ENCODE results near the gene OR51E2.

OR51E2 gene

DNA sequence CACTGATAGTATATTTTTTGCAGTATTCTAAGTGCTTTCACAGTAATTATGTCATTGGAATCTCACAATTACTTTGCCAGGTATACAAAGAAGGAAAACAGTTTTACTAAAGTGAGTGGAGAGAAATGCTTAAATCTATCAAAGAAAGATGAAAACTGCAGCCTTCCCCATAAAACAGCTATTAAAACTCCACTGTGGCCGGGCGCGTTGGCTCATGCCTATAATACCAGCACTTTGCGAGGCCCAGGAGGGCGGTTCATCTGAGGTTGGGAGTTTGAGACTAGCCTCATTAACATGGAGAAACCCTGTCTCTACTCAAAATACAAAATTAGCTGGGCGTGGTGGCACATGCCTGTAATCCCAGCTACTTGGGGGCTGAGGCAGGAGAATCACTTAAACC lies 34.8 kb downstream of the OR51E2 start:
- no peak for DNase-seq

DNA sequence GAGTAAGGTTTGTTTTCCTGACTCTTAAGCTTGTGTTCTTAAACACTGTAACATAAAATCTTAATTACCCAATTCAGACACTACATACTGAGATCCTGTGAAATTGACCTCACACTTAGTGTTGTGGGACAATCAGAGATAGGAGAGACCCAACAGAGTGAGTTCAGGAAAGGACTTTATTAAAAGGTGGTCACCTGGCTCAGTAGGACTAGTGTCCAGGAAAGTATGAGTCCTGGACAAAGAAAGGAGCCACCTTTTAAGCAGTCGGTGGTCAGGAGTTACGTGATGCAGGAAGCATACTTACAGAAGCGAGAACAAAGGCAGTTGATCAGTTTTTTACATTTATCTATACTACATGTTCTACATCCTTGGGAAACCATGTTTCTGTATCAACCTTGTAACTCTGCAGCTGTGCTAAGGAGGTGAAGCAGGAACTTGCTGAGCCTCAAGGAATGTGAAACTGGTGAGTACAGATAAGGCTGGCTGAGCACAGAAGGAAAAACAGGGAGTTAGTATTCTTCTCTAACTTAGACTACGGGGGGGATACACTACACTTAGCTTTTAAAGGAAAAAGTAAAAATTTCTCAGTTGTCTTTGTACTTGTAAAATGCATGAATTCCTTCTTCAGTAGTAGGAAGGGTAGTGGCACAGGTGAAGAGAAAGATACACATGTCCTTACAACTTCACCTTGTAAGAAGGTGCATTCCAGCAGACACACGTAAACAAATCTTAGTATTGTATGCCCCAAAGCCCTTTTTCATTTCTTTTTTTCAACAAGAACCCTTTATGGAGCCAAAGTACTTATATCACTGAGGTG lies 38.8 kb downstream of the OR51E2 start:
- no peak for DNase-seq

DNA sequence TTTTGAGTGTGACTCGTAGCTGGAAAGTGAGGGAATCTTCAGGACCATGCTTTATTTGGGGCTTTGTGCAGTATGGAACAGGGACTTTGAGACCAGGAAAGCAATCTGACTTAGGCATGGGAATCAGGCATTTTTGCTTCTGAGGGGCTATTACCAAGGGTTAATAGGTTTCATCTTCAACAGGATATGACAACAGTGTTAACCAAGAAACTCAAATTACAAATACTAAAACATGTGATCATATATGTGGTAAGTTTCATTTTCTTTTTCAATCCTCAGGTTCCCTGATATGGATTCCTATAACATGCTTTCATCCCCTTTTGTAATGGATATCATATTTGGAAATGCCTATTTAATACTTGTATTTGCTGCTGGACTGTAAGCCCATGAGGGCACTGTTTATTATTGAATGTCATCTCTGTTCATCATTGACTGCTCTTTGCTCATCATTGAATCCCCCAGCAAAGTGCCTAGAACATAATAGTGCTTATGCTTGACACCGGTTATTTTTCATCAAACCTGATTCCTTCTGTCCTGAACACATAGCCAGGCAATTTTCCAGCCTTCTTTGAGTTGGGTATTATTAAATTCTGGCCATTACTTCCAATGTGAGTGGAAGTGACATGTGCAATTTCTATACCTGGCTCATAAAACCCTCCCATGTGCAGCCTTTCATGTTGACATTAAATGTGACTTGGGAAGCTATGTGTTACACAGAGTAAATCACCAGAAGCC lies 42.9 kb downstream of the OR51E2 start:
- DNase-seq = no peak

DNA sequence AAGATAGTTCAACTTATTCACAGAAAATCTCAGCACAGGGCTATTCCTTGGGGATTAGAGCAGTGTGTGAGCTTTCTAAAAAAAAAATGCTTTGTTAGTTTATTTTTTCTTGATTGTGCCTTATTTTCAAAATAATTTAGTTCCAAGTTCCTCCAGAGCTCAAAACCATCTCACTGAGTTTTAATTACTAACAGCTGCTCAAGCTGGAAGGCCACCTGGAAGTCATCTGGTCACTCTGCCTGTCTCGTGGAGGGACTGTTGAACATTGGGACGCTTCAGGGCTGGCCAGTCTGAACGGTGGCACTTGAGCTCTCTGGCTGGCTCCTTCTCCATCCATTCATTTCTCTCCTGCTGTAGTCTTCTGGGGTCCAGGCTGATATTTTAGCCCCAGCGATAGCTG lies 49.9 kb downstream of the OR51E2 start:
- DNase-seq = no peak

DNA sequence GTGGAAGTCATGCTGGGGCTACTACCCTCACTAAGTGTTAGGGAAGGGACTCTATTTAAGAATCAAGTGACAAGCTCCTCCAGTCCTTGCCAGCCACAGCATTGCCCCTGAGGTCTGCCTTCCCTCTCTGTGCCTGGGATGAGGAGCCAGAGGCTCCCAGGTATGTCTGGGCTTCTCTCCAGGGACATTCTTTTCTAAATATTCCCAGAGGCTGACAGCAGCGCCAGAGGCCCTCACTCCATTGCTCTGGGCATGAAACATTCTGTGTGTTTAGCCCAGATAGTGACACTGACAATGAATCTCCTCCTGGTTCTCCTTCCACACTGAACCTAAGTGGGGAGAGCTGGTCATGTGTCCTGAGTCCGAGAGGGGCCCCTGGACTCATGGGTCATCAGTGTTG lies 51.7 kb downstream of the OR51E2 start:
- DNase-seq = no peak

DNA sequence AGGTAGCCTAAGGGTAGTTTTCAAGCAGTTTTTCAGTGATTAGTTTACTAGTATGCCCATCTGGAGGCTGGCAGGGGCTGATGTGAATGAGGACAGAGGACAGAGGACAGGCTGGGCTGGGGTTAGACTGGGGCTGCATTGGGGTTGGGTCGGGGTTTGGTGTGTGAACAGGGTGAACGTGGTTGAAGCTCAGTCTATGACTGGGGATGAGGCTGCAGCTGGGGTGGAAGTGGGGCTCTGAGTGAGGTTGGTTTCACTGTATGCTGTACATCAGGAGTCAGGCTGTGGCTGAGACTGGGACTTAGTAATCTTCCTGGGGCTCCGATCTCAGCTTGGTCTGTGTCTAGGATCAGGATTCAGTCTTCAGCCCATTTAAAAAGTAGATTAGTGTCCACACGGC lies 53.4 kb downstream of the OR51E2 start:
- no peak for DNase-seq

DNA sequence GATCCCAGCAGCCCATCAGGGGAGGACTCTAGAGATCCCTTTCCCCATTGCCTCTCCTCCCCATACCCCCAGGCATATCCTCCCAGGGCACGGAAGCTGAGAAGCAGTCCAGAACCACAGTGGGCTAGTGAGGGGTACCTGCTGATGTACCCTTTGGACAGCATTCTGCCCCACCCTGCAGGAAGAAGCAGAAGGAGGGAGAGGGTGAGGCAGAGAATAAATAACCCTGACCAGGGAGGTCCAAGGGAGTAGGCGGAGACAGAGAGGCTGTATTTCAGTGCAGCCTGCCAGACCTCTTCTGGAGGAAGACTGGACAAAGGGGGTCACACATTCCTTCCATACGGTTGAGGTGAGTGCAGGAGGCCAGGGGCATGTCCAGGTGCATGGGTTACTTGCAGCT lies 54.0 kb downstream of the OR51E2 start, which contains the start of gene OR51E1:
Gene OR51E1, plus strand, starts transcription at position 301 of the 400 bp plus-strand sequence. CDS start 8,545 bp downstream, outside the sequence.
- DNase-seq = no peak

DNA sequence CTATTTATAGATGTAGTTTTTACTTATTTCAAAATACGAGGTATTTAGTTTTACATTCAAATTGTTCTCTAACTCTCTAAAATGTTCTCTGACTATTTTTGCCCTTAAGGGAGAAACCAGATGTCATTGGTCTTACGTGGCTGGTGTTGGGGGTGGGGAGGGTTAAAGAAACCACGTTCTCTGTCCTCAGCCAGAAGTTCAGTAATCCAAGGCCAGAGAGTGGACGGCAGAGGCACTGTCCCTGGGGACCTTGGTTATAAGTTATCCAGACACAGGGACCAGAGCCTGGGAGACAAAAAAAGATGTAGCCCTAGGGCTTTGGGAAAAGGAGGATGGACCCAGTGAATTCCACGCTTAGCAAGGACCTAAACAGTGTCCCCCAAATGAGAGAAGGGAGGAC lies 54.6 kb downstream of the OR51E2 start:
- DNase-seq = no peak

DNA sequence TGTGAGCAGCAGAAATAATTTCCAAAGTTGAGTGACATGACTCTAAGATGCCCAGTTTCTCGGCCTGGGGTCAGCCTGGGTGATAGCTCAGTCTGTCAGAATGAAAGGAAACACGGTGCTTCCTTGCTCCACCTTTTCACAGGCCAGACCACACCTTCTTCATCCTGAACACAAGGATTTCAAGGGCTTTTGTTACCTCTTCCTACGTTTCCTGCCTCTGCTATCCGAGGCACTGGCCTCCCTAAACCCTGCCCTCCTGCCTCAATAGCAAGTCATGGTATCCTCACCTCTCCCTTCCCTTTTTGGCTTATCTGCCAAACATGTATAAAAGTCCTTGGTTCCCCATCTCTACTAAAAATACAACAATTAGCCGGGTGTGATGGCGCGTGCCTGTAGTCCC lies 55.6 kb downstream of the OR51E2 start:
- no peak for DNase-seq

DNA sequence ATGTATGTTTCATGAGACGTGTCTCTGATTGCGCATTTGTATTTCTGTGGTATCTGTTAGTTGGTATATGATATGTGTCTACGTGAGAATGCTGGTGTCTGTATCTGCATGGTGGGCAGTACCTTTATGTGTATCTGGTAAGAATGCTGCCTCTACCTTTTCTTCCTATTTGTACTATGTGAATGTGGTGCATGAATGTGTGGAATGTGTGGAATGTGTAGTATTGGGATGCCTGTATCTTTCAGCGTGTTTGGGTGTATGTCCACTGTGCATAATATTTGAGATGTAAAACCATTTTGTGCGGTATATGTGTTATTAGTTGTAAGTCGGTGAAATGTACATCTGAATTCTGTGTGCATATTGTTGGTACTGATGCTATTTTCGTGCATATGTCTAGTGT lies 56.2 kb downstream of the OR51E2 start:
- no peak for DNase-seq

DNA sequence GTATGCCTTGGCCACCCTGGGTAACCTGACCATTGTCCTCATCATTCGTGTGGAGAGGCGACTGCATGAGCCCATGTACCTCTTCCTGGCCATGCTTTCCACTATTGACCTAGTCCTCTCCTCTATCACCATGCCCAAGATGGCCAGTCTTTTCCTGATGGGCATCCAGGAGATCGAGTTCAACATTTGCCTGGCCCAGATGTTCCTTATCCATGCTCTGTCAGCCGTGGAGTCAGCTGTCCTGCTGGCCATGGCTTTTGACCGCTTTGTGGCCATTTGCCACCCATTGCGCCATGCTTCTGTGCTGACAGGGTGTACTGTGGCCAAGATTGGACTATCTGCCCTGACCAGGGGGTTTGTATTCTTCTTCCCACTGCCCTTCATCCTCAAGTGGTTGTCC lies 57.7 kb downstream of the OR51E2 start:
- no peak for DNase-seq

DNA sequence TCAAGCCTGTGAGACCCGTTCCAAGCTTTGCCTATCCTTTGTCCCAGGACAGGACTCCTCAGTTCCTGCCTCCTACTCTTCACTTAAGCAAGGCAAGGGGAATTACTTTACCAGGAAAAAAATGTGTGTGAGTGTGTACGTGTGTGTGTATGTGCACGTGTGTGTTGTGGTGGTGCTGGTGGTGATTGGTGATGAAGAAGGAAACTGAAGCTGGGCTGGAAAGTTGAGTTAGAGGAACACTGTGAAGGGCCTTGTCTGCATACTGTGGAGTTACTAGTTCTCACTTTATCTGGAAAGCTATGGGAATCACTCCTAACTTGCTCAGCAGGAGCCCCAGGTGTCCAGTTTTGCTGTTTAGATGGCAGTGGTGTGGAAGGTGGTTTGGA lies 60.0 kb downstream of the OR51E2 start:
- DNase-seq = no peak

DNA sequence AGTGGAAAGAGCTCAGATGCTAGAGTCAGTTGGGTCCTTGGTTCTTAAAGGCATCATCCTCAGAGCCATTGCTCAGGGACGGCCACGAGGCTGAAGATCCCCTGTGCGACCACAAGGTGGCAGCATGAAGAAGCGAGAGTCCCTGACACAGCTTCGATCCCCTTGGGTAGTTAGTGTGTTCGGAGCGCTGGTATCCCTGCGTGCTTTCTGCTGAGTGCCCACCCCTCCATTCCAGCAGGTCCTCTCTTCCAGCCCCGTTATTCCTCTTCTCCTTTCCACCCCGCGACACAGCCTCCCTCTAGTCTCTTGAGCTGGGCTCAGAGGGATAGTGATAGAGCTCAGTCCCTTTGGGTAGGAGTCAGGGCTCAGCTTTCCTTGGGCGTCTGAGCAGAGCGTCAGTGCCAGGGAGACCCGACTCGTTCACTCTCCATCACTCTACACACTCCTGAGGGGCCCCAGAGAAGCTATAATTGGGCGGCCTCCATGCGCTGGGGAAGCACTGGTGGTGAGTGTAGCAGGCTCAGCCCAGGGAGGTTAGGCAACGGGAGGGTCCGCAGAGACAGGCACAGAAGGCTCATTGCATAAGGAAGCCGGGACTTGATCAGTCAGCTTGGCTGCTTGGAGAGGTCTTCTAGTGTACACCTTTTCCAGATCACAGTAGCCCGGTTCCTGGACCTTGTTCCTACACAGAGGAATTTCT lies 60.5 kb downstream of the OR51E2 start, which contains the start of gene OR51D1:
Gene OR51D1, plus strand, starts transcription at position 516 of the 700 bp plus-strand sequence. CDS start 2,314 bp downstream, outside the sequence.
- peak; percentile 88 for DNase-seq

DNA sequence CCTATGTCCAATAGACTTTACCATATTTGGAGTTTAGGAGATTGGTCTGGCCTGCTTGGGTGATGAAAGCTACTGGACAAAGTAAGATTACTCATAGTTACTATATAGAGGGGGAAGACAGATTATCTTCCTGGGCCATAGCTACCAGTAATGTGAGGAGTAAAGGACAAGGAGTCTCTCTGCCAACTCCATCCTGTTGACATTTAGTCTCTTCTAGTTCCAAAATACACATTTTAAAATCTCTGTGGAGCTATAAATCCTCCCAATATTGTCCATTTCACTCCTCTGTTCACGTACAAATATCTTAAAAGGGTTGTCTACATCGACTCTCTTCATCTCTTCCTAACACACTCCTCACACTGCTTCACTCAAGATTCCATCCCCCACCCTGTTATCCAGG lies 61.5 kb downstream of the OR51E2 start:
- DNase-seq = no peak
